Gastrocnemius medialis (tissue), 4 donors: ENCODE measurements around the gene L1CAM. TPM values are rescaled to one million over a fixed set of nuclear protein-coding genes. Genes with fewer than 3 reads are reported as not detected.
"Not testable (repeated sequence)": the region's sequence is repeated elsewhere in the genome, so short reads cannot be mapped to it uniquely, and the experiment has no call there.

Source experiments
- ATAC-seq, 2 donors: fragments of 150-250 bp; one replicate each; pipeline ENCODE4 v1.9.1; 2016
- DNase-seq, 2 donors: peaks; one replicate each; pipeline ENCODE4 v3.0.0-alpha.2; 2019
- H3K27ac ChIP-seq, 4 donors: fragments of 200-600 bp; sonication (generic); 1 replicate in 1 of 4; 2 replicates in 3 of 4; pipeline ENCODE4 v1.5.1; 2016 to 2018; ENCODE audit warnings: mild to moderate bottlenecking in 2 of 4, moderate library complexity in 1 of 4
- H3K27me3 ChIP-seq, 3 donors: fragments of 200-600 bp; sonication (generic) in 2 of 3; 1 replicate in 1 of 3; 2 replicates in 2 of 3; pipeline versions ENCODE4 v1.5.1 to v1.6.0; 2016 to 2019; ENCODE audit warnings: mild to moderate bottlenecking in 1 of 3, moderate library complexity in 1 of 3
- H3K36me3 ChIP-seq, 2 donors: fragments of 200-600 bp; sonication (generic) in 1 of 2; one replicate each; pipeline ENCODE4 v1.5.1; 2017 to 2018
- H3K4me1 ChIP-seq, 2 donors: fragments of 200-600 bp; sonication (generic) in 1 of 2; one replicate each; pipeline ENCODE4 v1.5.1; 2016 to 2017; ENCODE audit warnings: mild to moderate bottlenecking in 2 of 2
- H3K4me3 ChIP-seq, 4 donors: fragments of 200-600 bp; sonication (generic) in 3 of 4; 1 replicate in 1 of 4; 2 replicates in 3 of 4; pipeline ENCODE4 v1.5.1; 2016 to 2019; ENCODE audit warnings: mild to moderate bottlenecking in 2 of 4
- H3K9me3 ChIP-seq, 3 donors: fragments of 200-600 bp; sonication (generic) in 2 of 3; 1 replicate in 1 of 3; 2 replicates in 2 of 3; pipeline ENCODE4 v1.5.1; 2016 to 2019
- CTCF ChIP-seq, 5 experiments: fragments of 450-650 bp in 3 of 5; fragments of 200-600 bp in 2 of 5; sonication (generic) in 2 of 5; IDR thresholded peaks in 4 of 5; conservative IDR thresholded peaks in 1 of 5; 1 replicate in 4 of 5; 2 replicates in 1 of 5; pipeline ENCODE4 v1.5.1; 2016 to 2019; ENCODE audit warnings: antibody characterized with exemption in 5 of 5, mild to moderate bottlenecking in 3 of 5, moderate library complexity in 3 of 5
- POLR2A ChIP-seq, 2 donors: fragments of 450-650 bp; IDR thresholded peaks; one replicate each; pipeline ENCODE4 v1.6.1; 2017; ENCODE audit warnings: antibody characterized with exemption in 2 of 2, mild to moderate bottlenecking in 2 of 2, moderate library complexity in 2 of 2
- in situ Hi-C, 4 donors: fragments of 200-750 bp; cut with MboI; loops; one replicate each; pipeline versions ENCODE4 v1.15.0 to v1.8.0; 2017; ENCODE audit warnings: low sequenced_read_pairs in 4 of 4
- intact Hi-C: fragments of 100-400 bp; cut with DNase I; formaldehyde crosslinking; loops from one replicate; pipeline ENCODE4 v1.15.1; 2023; ENCODE audit warnings: low total_unique reads
- total RNA-seq, 4 donors: library from RNA; depleted of rRNA; stranded (reverse); fragments of >200 nt; gene quantifications; one replicate each; pipeline versions ENCODE4 v1.1.0 to v1.2.3, GENCODE V29; 2016

L1CAM gene
- total RNA-seq, 4 donors from 2014 or later, result 0.05 to 0.62 (median 0.48) TPM

DNA sequence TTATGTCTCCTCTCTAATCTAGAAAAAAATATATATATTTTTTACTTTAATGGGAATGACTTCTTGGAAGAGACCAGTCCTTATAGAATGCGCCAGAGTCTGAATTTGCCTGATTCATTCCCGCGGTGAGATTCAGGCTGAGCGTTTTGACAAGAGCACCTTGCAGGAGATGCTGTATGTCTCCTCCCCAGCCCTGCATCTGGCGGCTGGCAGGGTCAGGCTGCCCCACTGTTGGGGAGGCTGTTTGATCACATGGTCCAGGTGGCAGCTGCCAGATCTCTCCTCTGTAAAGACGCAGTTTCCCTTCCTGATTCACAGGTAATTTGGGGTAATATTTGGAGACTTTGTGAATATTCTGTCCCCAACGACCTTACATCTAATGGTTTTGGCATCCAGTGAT, 65.4 kb downstream of the L1CAM start:
- no peaks in the 10 kb centered on the region for H3K9me3 ChIP-seq
- in situ Hi-C loops (no loop called here), intact Hi-C loops (no loop called here)
- H3K27ac ChIP-seq, result no peak overlapping the region
- ATAC-seq (no peak), DNase-seq (no peak)
- peaks cover 0 to 10% (median 8%) of the 10 kb centered on the region in 3 donors for H3K27me3 ChIP-seq
- no peaks in the 10 kb centered on the region for H3K4me1 ChIP-seq
- no peak overlapping the region for H3K4me3 ChIP-seq
- no peak for TF ChIP-seq POLR2A (IDR thresholded peaks at IDR 0.05)
- no peak for TF ChIP-seq CTCF (IDR thresholded peaks at IDR 0.05 in 4 of 5, conservative IDR thresholded peaks at IDR 0.05 in 1 of 5)
- no peaks in the 10 kb centered on the region for H3K36me3 ChIP-seq

GRCh38 chrX:153819384-153820040, 66.5 kb downstream of the L1CAM start:
- in situ Hi-C loops (no loop called here), intact Hi-C loops (no loop called here)
- Histone ChIP-seq H3K27ac (no peak overlapping the region), H3K4me1 (no peaks in the 10 kb centered on the region), H3K4me3 (peak overlapping the region; percentile 41 to 56 (median 47)), H3K36me3 (no peaks in the 10 kb centered on the region), H3K27me3 (peaks cover 0 to 10% (median 8%) of the 10 kb centered on the region in 3 donors), H3K9me3 (no peaks in the 10 kb centered on the region)
- no peak for DNase-seq
- TF ChIP-seq CTCF (IDR thresholded peaks at IDR 0.05 in 4 of 5, conservative IDR thresholded peaks at IDR 0.05 in 1 of 5) (no peak), POLR2A (IDR thresholded peaks at IDR 0.05) (no peak)
- ATAC-seq, result no peak

DNA sequence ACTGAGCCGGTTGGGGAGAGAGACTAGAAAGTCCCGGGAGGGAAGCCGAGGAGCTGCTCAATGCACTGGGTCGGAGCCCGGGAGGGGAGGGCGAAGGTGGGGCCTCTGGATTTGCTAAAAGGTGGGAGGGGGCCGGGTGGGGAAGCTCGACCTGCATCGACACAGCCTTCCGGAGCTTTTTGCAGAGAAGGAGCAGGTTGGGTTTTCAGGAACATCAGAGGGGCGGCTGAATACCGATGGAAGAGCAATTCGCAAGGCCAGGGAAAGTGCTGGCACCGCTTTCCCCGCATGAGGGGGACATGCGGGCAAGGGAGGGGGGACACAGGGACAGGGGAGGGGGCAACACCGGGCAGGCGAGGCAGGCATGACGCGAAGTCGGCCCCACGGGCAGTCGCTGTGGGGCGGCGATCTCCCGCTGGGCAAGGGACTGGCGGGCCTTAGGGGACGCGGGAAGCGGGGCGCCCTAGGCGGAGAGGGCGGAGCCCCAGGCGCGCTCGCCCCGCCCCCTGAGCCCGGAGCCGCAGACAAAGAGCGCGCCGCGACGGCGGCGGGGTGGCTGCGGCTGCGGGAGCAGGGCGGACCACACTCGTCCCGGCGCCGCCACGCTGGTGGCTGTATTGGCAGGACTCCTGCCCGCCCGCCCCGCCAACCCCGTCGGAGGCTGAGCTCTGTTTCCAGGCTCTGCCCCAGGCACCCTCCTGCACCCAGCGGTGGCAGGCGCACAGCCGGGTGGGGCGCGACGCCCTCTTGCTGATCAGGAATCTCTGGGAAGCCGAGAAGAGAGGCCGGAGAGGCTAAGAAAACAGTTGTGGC, 67.2 kb downstream of the L1CAM start:
- peaks cover 0 to 10% (median 8%) of the 10 kb centered on the region in 3 donors for H3K27me3 ChIP-seq
- no peak for DNase-seq
- no peak overlapping the region for H3K27ac ChIP-seq
- peak in 1 of 2 donors; percentile 60 for ATAC-seq
- no peaks in the 10 kb centered on the region for H3K4me1 ChIP-seq
- TF ChIP-seq CTCF (IDR thresholded peaks at IDR 0.05 in 4 of 5, conservative IDR thresholded peaks at IDR 0.05 in 1 of 5) (no peak), POLR2A (IDR thresholded peaks at IDR 0.05) (no peak)
- intact Hi-C loops (no loop called here), in situ Hi-C loops (no loop called here)
- no peaks in the 10 kb centered on the region for H3K9me3 ChIP-seq
- H3K36me3 ChIP-seq, result no peaks in the 10 kb centered on the region
- peak overlapping the region; percentile 41 to 56 (median 47) for H3K4me3 ChIP-seq

DNA sequence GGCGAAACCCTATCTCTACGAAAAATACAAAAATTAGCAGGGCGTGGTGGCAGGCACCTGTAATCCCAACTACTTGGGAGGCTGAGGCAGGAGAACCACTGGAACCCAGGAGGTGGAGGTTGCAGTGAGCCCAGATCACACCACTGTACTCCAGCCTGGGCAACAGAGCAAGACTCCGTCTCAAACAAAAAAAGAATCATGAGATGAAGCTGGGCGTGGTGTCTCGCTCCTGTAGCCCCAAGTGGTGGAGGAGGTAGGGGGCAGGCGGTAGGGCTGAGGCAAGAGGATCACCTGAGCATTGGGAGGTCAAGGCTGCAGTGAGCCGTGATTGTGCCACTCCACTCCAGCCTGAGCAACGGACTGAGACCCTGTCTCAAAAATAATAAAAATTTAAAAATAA, 67.9 kb downstream of the L1CAM start:
- H3K4me3 ChIP-seq, DNase-seq, ATAC-seq, H3K27me3 ChIP-seq, H3K4me1 ChIP-seq, H3K9me3 ChIP-seq, in situ Hi-C loops, H3K27ac ChIP-seq, H3K36me3 ChIP-seq, intact Hi-C loops: not testable (repeated sequence)
